ENCODE results near the gene OPA3. TPM values are rescaled to one million over a fixed set of nuclear protein-coding genes. Genes with fewer than 3 reads are reported as not detected.

OPA3 gene
- total and polyA plus RNA-seq, 2 experiments from 2014 or later: 11.5 to 14.5 TPM

DNA sequence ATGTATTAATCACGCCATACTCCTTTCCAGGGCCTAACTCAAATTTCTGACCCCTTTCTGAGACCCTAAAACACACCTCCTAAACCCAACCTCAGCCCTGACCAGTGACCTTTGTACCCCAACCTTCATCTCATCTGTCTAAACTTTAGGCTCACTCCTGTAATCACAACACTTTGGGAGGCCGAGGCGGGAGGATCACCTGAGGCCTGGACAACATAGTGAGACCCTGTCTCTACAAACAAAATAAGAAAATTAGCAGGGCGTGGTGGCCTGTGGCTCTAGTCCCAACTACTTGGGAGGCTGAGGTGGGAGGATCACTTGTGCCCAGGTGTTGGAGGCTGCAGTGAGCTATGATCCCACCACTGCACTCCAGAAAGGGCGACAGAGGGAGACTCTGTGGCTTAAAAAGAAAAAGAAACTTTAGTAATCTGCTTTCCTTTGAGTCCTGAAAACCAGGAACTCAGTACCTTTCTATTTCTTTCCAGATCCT, 92.4 kb downstream of the OPA3 start:
- ATAC-seq (no peak), DNase-seq (ENCODE audit: low spot score) (no peak)
- Histone ChIP-seq H3K36me3 (ENCODE audit: insufficient read depth) (no peaks in the 10 kb centered on the region), H4K20me1 (replicated peaks; ENCODE audit: insufficient read depth) (peaks cover 2% of the 10 kb centered on the region; the same call in 1 of the 2 replicates), H3F3A (replicated peaks; ENCODE audit: low read depth) (peaks cover 17% of the 10 kb centered on the region), H3K9me2 (ENCODE audit: insufficient read depth) (no peaks in the 10 kb centered on the region), H3K27me3 (ENCODE audit: insufficient read depth) (peaks cover 8% of the 10 kb centered on the region; the same call in 1 of the 2 replicates), H3K27ac (ENCODE audit: low read depth) (no peak overlapping the region), H3K79me2 (replicated peaks; ENCODE audit: insufficient read depth) (no peaks in the 10 kb centered on the region), H2AFZ (no peak overlapping the region), H3K4me2 (peak overlapping the region; percentile 79), H3K4me3 (peak overlapping the region; percentile 71), H3K4me1 (ENCODE audit: insufficient read depth) (peaks cover 10% of the 10 kb centered on the region; the same call in 1 of the 2 replicates)
- peak overlapping the region; percentile 66 for H3K27ac Mint-ChIP-seq
- H3K27me3 Mint-ChIP-seq (ENCODE audit: insufficient read depth, low read depth, poor library complexity): peaks cover 26% of the 10 kb centered on the region
- TF ChIP-seq, protein P1, sequence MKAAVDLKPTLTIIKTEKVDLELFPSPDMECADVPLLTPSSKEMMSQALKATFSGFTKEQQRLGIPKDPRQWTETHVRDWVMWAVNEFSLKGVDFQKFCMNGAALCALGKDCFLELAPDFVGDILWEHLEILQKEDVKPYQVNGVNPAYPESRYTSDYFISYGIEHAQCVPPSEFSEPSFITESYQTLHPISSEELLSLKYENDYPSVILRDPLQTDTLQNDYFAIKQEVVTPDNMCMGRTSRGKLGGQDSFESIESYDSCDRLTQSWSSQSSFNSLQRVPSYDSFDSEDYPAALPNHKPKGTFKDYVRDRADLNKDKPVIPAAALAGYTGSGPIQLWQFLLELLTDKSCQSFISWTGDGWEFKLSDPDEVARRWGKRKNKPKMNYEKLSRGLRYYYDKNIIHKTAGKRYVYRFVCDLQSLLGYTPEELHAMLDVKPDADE (IDR thresholded peaks at IDR 0.05): no peak
- peaks cover 4% of the 10 kb centered on the region; the same call in 1 of the 3 replicates for H3K36me3 Mint-ChIP-seq (ENCODE audit: low read depth)
- peaks cover 21% of the 10 kb centered on the region for H3K4me1 Mint-ChIP-seq
- no peaks in the 10 kb centered on the region; the same call in 2 of the 3 replicates for H3K9me3 Mint-ChIP-seq
- peak overlapping the region; percentile 81 for H3K4me3 Mint-ChIP-seq

DNA sequence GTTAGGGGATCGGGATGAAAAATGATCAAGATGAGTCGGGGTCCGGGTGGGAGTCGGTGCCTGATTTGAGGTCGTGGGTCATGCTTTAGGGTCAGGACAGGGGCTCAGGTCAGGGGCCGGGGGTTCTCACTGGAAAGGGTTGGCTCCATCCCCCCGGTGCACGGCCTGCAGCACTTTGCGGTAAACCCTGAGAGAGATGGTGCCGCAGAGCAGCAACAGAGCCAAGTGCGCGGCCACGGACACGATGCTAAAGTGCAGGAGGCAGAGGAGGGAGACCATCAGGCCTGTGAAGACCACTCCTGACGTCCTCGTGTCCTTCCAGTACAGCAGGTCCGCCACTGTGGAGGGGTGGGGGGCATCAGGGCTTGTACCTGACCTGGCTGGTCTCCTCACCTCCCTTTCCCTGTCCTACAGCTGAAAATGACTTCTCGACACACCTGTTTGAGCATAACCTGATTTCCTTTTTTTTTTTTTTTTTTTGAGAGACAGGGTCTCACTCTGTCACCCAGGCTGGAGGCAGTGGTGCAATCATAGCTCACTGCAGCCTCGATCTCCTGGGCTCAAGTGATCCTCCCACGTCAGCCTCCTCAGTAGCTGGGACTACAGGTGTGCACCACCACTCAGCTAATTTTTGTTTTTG, 95.3 kb downstream of the OPA3 start:
- Histone ChIP-seq H3K36me3 (ENCODE audit: insufficient read depth) (no peaks in the 10 kb centered on the region), H3K27me3 (ENCODE audit: insufficient read depth) (no peaks in the 10 kb centered on the region), H3K27ac (ENCODE audit: low read depth) (no peak overlapping the region), H3K9me2 (ENCODE audit: insufficient read depth) (no peaks in the 10 kb centered on the region), H4K20me1 (replicated peaks; ENCODE audit: insufficient read depth) (no peaks in the 10 kb centered on the region; the same call in 1 of the 2 replicates), H2AFZ (no peak overlapping the region), H3K4me2 (no peak overlapping the region), H3K4me1 (ENCODE audit: insufficient read depth) (peaks cover 6% of the 10 kb centered on the region; the same call in 1 of the 2 replicates), H3K4me3 (no peak overlapping the region), H3K79me2 (replicated peaks; ENCODE audit: insufficient read depth) (no peaks in the 10 kb centered on the region), H3F3A (replicated peaks; ENCODE audit: low read depth) (peaks cover 11% of the 10 kb centered on the region; the same call in 1 of the 2 replicates)
- Mint-ChIP-seq H3K27me3 (ENCODE audit: insufficient read depth, low read depth, poor library complexity) (peaks cover 18% of the 10 kb centered on the region), H3K36me3 (ENCODE audit: low read depth) (peaks cover 6% of the 10 kb centered on the region), H3K4me3 (no peak overlapping the region), H3K9me3 (no peaks in the 10 kb centered on the region; the same call in 2 of the 3 replicates), H3K4me1 (peaks cover 16% of the 10 kb centered on the region), H3K27ac (no peak overlapping the region)
- ATAC-seq (no peak), DNase-seq (ENCODE audit: low spot score) (no peak)
- TF ChIP-seq, protein P2, sequence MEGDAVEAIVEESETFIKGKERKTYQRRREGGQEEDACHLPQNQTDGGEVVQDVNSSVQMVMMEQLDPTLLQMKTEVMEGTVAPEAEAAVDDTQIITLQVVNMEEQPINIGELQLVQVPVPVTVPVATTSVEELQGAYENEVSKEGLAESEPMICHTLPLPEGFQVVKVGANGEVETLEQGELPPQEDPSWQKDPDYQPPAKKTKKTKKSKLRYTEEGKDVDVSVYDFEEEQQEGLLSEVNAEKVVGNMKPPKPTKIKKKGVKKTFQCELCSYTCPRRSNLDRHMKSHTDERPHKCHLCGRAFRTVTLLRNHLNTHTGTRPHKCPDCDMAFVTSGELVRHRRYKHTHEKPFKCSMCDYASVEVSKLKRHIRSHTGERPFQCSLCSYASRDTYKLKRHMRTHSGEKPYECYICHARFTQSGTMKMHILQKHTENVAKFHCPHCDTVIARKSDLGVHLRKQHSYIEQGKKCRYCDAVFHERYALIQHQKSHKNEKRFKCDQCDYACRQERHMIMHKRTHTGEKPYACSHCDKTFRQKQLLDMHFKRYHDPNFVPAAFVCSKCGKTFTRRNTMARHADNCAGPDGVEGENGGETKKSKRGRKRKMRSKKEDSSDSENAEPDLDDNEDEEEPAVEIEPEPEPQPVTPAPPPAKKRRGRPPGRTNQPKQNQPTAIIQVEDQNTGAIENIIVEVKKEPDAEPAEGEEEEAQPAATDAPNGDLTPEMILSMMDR (conservative IDR thresholded peaks at IDR 0.05; ENCODE audit: low read depth in 2 of 2): no peak
- TF ChIP-seq EZH2 (IDR thresholded peaks at IDR 0.05; ENCODE audit: low read depth, unreplicated experiment) (no peak), CREB1 (CRISPR knock-in tag; IDR thresholded peaks at IDR 0.05; ENCODE audit: low read depth) (no peak), JUNB (IDR thresholded peaks at IDR 0.05; ENCODE audit: unreplicated experiment) (no peak), POLR2AphosphoS5 (IDR thresholded peaks at IDR 0.05; ENCODE audit: low read depth) (no peak), NANOG (IDR thresholded peaks at IDR 0.05; ENCODE audit: borderline replicate concordance) (no peak), EZH2phosphoT487 (IDR thresholded peaks at IDR 0.05; ENCODE audit: unreplicated experiment) (no peak)
- TF ChIP-seq, protein P3, sequence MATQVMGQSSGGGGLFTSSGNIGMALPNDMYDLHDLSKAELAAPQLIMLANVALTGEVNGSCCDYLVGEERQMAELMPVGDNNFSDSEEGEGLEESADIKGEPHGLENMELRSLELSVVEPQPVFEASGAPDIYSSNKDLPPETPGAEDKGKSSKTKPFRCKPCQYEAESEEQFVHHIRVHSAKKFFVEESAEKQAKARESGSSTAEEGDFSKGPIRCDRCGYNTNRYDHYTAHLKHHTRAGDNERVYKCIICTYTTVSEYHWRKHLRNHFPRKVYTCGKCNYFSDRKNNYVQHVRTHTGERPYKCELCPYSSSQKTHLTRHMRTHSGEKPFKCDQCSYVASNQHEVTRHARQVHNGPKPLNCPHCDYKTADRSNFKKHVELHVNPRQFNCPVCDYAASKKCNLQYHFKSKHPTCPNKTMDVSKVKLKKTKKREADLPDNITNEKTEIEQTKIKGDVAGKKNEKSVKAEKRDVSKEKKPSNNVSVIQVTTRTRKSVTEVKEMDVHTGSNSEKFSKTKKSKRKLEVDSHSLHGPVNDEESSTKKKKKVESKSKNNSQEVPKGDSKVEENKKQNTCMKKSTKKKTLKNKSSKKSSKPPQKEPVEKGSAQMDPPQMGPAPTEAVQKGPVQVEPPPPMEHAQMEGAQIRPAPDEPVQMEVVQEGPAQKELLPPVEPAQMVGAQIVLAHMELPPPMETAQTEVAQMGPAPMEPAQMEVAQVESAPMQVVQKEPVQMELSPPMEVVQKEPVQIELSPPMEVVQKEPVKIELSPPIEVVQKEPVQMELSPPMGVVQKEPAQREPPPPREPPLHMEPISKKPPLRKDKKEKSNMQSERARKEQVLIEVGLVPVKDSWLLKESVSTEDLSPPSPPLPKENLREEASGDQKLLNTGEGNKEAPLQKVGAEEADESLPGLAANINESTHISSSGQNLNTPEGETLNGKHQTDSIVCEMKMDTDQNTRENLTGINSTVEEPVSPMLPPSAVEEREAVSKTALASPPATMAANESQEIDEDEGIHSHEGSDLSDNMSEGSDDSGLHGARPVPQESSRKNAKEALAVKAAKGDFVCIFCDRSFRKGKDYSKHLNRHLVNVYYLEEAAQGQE (IDR thresholded peaks at IDR 0.05; ENCODE audit: unreplicated experiment): no peak

Data from GM23338 (cell line).